HG03280 (cell line): ENCODE data around the gene SCPEP1.
"Not testable (repeated sequence)": the region's sequence is repeated elsewhere in the genome, so short reads cannot be mapped to it uniquely, and the experiment has no call there.

Experiments used
- ATAC-seq: cut with Tn5 transposase; IDR thresholded peaks from one replicate; pipeline ENCODE4 v1.9.1; 2021; ENCODE audit warnings: mild to moderate bottlenecking, moderate library complexity; ENCODE audit not compliant: unreplicated experiment

SCPEP1 gene

GRCh38 chr17:56965241-56965640, 12.7 kb upstream of the SCPEP1 start:
- not testable (repeated sequence) for ATAC-seq

DNA sequence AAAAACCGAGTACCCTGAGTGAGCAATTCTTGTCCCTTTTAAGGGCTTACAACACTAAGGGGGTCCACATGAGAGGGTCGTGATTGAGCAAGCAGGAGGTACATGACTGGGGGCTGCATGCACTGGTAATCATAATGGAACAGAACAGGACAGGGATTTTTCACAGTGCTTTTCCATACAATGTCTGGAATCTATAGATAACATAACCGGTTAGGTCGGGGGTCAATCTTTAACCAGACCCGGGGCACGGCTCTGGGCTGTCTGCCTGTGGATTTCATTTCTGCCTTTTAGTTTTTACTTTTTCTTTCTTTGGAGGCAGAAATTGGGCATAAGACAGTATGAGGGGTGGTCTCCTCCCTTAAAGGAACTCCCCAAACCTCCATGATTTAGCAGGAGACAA, 12.2 kb upstream of the SCPEP1 start:
- not testable (repeated sequence) for ATAC-seq

- no peak for ATAC-seq
Observed at GRCh38 chr17:56966338-56966737, 11.6 kb upstream of the SCPEP1 start.

DNA sequence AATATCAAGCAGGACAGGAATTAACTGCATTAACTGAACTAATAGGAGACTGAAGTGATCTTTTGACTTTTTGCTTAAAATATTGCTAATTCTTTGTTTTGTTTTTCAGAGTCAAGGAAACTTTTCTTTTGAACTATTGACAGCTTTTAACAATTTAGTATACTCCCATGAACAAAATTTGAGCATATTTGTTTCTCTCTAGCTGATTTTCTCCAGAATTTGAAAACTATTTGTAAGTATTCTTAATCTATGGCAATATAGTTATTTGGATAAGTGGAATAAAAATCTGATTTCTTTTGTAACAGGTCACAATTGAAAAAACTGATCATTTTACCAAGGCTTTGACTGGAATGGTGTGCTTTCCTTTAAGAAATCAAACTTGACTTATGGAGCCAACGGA, 7.0 kb upstream of the SCPEP1 start:
- no peak for ATAC-seq

GRCh38 chr17:56972111-56972730, 5.7 kb upstream of the SCPEP1 start:
- ATAC-seq: no peak

DNA sequence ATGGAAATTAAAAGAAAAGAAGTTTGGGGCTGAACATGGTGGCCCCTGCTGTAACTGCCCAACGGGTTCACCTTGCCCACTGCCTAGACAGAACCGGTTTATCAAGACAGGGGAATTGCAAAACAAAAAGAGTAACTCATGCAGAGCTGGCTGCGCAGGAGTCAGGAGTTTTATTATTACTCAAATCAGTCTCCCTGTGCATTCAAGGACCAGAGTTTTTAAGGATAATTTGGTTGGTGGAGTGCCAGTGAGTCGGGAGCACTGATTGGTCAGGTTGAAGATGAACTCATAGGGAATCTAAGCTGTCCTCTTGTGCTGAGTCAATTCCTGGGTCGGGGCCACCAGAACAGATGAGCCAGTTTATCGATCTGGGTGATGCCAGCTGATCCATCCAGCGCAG, 4.4 kb upstream of the SCPEP1 start:
- no peak for ATAC-seq

DNA sequence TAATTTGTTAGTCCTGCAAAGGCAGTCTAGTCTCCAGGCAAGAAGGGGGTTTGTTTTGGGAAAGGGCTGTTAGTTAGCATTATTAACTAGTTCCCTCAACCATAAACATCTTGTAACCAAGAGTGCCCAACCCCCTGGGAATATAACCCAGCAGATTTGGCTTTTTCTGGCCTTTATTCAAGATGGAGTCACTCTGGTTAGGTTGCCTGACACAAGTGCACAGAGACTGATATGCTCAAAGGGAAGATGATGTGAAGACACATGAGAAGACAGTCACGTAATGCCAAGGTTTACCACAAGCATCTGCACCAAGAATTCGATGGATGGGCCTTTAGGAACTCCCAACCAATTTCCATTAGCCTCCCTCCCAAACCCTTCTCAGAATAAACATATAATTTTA, 3.9 kb upstream of the SCPEP1 start:
- no peak for ATAC-seq

- no peak for ATAC-seq
Observed at GRCh38 chr17:56975656-56976055, 2.3 kb upstream of the SCPEP1 start.

DNA sequence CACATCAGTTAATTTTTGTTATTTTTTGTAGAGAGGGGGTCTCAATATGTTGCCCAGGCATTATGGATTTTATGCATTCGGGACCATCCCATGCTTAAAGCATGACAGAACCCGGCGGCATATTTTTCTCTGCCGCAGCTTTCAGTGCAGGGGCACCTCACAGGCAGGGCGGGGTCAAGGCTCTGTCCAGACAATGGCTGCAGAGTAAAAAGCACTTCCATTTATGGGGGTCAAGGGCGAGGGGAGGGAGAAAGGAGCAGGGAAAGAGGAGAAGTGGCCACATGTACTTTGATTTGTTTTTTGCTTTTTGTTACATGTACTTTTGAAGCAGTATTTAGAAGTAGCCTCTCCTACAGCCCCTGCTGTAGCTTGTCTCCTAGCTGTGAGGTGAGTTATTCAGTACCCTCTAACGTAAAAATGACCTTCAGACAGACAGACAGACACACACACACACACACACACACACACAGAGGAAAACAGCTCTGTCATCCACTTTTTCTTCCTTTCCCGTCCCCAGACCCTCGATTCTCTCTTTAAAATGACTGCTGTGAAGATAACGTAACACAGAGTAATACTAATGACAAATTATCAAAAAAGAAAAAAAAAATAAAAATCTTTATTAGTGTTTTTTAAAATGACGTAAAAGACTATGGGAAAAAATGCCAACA, 856 bp upstream of the SCPEP1 start:
- no peak for ATAC-seq

- ATAC-seq: peak; percentile 24
Observed at GRCh38 chr17:56978441-56979090, 635 bp downstream of the SCPEP1 start.

DNA sequence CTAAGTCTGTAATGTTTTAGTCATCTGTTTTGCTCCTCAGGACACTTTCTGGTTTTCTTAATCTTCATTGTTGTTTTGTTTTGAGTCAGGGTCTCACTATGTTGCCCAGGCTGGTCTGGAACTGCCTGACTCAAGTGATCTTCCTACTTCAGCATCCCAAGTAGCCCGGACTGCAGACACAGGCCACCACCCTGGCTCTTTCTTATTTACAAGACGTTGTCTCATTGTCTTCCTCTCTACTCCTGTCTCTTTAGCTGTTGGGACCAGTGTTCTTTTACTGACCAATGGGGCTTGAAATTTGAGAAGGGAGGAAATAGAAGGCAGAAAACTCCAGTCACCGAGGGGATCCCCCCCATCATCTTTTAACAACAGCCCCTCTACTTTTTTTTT, 1.2 kb downstream of the SCPEP1 start:
- ATAC-seq: no peak

- not testable (repeated sequence) for ATAC-seq
Observed at GRCh38 chr17:56980526-56980925, 2.6 kb downstream of the SCPEP1 start.

- no peak for ATAC-seq
Observed at GRCh38 chr17:56982312-56982711, 4.4 kb downstream of the SCPEP1 start.

- no peak for ATAC-seq
Observed at GRCh38 chr17:56983366-56983765, 5.4 kb downstream of the SCPEP1 start.

- no peak for ATAC-seq
Observed at GRCh38 chr17:56985371-56986162, 7.6 kb downstream of the SCPEP1 start.

DNA sequence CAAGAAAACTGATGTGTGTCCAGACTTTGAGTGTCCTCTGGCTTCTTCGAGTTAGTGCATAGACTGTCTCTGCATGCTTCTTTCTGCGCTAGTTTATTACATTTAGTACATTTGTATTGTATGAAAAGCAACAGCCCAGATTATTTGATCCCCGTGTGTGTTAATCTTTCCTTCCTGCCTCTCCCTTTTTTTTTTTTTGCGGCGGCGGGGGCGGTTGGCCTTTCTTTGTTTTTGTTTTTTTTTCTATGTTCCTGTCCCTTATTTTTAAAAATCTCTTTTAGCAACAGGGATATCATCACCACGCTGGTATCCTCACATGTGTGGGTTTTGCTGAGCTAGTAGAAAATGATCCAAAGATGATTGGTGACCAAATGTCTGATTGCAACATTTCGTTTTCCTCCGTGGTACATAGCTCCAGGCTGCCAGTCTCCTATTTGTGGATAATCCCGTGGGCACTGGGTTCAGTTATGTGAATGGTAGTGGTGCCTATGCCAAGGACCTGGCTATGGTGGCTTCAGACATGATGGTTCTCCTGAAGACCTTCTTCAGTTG, 9.4 kb downstream of the SCPEP1 start:
- no peak for ATAC-seq

- ATAC-seq: no peak
Observed at GRCh38 chr17:56988901-56989572, 11.1 kb downstream of the SCPEP1 start.

- no peak for ATAC-seq
Observed at GRCh38 chr17:56992364-56992763, 14.4 kb downstream of the SCPEP1 start.

DNA sequence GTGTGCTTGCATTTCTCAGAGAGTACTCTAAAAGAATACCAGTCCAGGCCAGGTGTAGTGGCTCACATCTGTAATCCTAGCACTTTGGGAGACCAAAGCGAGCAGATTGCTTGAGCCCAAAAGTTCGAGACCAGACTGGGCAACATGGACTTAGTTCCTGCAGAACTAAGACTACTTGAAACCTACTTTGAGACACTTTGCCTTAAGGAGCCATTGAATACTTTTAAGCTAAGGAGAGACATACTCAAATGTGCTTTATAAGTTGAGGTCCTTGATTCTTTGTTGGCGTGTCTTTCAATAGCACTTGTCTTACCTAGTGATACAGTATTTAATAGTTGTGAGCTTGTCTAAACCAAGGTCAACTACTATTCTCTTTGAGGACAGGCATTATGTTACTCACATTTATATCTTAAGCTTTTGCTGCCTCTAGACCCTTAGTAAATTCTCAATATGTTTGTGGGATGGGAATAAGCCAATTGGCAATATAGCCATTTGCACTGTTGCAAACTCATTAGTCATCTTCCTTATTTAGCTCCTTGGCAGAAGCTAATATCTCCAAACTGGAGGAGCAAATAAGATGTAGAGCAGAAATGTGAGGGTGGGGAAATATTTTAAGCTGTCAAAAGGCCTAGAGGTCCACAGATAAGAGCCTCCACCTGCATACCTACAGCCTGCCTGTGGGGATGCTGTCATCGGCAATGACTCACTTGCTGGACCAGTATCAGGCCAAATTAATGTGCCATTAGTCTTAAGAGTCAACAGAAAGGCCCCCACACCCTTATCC, 16.3 kb downstream of the SCPEP1 start:
- no peak for ATAC-seq

DNA sequence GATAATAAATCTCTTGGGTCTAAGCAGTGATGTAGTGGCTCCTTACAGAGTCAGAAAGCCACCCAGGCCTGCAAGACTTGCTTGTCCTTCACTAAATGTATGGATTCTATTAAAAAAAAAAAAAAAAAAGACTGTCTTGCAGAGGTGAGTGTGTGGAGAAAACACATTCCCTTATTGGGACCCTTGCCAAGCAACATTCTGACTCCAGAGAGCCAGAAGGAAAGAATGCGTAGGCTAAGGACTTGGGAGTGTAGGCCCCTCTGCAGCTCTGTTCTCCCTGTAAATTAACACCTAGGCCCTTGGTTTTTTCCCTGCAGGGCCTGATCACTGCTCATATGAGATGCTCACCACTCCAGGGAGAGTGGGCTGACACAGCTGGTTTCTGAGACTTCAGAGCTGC, 17.8 kb downstream of the SCPEP1 start:
- no peak for ATAC-seq
